Measurements from ENCODE around the gene SUSD2.

SUSD2 gene

GRCh38 chr22:24183321-24184031, 2.2 kb downstream of the SUSD2 start:
- Histone ChIP-seq H3K36me3 (ENCODE audit: insufficient read depth, low read length) (no peaks in the 10 kb centered on the region), H3K4me1 (ENCODE audit: insufficient read depth, low read length) (peaks cover 5% of the 10 kb centered on the region), H3K27me3 (ENCODE audit: insufficient read depth, low read length) (no peaks in the 10 kb centered on the region), H3K9me3 (ENCODE audit: low read length) (no peaks in the 10 kb centered on the region), H2AFZ (ENCODE audit: low read depth, low read length) (no peak overlapping the region), H3K4me3 (ENCODE audit: low read length) (no peak overlapping the region)

DNA sequence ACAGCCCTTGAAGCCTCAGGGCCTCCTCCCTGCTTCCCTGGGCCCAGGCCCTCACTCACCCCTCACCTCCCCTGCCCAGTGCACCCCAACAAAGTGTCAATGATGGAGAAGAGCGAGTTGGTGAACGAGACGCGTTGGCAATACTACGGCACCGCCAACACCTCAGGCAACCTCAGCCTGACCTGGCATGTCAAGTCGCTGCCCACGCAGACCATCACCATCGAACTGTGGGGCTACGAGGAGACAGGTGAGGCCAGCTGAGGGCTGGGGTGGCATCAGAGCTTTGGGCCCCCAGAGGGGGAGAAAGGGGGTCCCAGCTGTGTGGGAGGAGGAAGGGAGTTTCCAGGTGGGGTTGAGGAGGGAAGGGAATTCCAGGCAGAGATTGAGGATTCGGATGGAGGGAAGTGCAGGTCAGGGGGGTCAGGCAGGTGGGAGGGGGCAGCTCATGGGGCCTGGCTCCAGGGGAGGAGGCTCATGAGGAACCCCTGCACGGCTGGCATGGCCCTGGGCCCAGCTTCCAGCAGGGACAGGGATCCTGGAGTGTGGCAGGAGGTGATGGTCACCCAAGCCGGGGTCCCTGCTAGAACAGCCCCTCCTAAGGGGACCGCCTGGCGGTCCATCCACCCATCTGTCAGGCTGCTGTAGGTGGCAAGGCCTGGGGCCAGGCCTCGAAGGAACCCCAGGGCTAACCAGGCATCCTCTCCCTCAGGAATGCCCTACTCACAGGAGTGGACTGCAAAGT, 2.9 kb downstream of the SUSD2 start:
- H3K4me1 ChIP-seq (ENCODE audit: insufficient read depth, low read length): peaks cover 5% of the 10 kb centered on the region
- H3K9me3 ChIP-seq (ENCODE audit: low read length): no peaks in the 10 kb centered on the region
- H3K36me3 ChIP-seq (ENCODE audit: insufficient read depth, low read length): no peaks in the 10 kb centered on the region
- H3K27me3 ChIP-seq (ENCODE audit: insufficient read depth, low read length): no peaks in the 10 kb centered on the region
- H3K4me3 ChIP-seq (ENCODE audit: low read length): no peak overlapping the region
- H2AFZ ChIP-seq (ENCODE audit: low read depth, low read length): no peak overlapping the region

DNA sequence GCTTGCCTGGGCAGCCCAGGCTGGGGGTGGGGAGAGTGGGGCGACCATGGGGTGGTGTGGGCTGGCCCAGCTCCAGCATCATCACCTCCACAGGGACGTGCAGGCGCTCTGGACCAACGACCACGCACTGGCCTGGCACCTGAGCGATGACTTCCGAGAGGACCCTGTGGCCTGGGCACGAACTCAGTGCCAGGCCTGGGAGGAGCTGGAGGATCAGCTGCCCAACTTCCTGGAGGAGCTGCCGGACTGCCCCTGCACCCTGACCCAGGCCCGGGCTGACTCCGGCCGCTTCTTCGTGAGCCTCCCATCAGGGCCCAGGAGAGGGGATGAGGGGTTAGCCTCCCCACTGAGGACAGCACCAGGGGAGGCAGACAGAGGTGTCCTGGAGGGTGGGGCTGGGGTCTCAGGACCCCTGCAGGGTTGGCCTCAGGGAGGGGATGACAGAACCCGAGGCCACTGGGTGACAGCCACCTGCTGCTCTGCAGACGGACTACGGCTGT, 3.8 kb downstream of the SUSD2 start:
- Histone ChIP-seq H3K4me3 (ENCODE audit: low read length) (no peak overlapping the region), H3K4me1 (ENCODE audit: insufficient read depth, low read length) (peaks cover 5% of the 10 kb centered on the region), H2AFZ (ENCODE audit: low read depth, low read length) (no peak overlapping the region), H3K36me3 (ENCODE audit: insufficient read depth, low read length) (no peaks in the 10 kb centered on the region), H3K27me3 (ENCODE audit: insufficient read depth, low read length) (no peaks in the 10 kb centered on the region), H3K9me3 (ENCODE audit: low read length) (no peaks in the 10 kb centered on the region)

- no peak overlapping the region for H3K4me3 ChIP-seq (ENCODE audit: low read length)
- no peaks in the 10 kb centered on the region for H3K27me3 ChIP-seq (ENCODE audit: insufficient read depth, low read length)
- peaks cover 5% of the 10 kb centered on the region for H3K4me1 ChIP-seq (ENCODE audit: insufficient read depth, low read length)
- no peak overlapping the region for H2AFZ ChIP-seq (ENCODE audit: low read depth, low read length)
- H3K36me3 ChIP-seq (ENCODE audit: insufficient read depth, low read length): no peaks in the 10 kb centered on the region
- no peaks in the 10 kb centered on the region for H3K9me3 ChIP-seq (ENCODE audit: low read length)
Observed at GRCh38 chr22:24185501-24186351, 4.4 kb downstream of the SUSD2 start.

DNA sequence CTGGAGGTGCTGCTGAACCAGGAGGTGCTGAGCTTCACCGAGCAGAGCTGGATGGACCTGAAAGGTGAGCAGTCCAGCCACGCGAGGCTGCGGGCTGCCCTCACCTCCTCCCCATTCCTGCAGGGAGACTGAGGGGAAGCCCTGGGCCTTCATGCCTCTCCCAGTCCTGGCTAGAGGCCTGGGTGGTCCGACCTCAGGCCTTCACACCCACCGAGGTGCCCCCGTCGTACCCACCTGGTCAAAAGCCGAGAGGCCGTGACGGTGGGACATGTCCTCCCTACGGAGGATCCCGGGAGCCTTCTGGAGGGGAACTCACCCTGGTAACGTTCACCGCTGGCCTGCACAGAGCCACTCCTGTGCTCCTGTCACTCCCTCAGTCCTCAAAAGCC, 5.1 kb downstream of the SUSD2 start:
- no peak overlapping the region for H2AFZ ChIP-seq (ENCODE audit: low read depth, low read length)
- no peaks in the 10 kb centered on the region for H3K9me3 ChIP-seq (ENCODE audit: low read length)
- H3K36me3 ChIP-seq (ENCODE audit: insufficient read depth, low read length): no peaks in the 10 kb centered on the region

DNA sequence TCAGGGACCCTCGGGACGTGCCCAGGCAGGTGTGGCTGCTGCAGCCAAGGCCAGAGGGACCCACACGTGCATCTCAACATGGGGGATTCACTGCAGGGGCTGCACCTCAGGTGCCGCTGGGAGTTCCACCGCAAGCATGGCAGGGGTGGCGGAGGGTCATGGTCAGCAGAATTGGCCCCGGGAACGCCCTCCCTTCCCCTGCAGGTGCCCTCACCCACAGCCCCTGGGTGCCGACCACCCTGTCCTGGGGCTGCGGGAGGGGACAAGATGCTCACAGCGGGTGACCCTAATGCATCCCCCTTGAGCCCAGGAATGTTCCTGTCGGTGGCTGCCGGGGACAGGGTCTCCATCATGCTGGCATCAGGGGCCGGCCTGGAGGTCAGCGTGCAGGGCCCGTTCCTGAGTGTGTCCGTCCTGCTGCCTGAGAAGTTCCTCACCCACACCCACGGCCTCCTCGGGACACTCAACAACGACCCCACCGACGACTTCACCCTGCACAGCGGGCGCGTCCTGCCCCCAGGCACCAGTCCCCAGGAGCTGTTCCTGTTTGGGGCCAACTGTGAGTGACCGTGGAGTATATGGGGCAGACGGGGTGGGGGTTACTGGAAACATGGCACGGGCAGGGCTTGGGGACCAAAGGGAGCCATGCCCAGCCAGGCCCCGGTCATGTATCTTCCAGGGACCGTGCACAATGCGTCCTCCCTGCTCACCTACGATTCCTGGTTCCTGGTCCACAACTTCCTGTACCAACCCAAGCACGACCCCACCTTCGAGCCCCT, 5.8 kb downstream of the SUSD2 start:
- Histone ChIP-seq H3K9me3 (ENCODE audit: low read length) (no peaks in the 10 kb centered on the region), H3K36me3 (ENCODE audit: insufficient read depth, low read length) (no peaks in the 10 kb centered on the region), H3K27me3 (ENCODE audit: insufficient read depth, low read length) (no peaks in the 10 kb centered on the region), H3K4me1 (ENCODE audit: insufficient read depth, low read length) (no peaks in the 10 kb centered on the region), H2AFZ (ENCODE audit: low read depth, low read length) (no peak overlapping the region), H3K4me3 (ENCODE audit: low read length) (no peak overlapping the region)

More for the DNA sequence above, 5.1 kb downstream of the SUSD2 start:
- peaks cover 5% of the 10 kb centered on the region for H3K4me1 ChIP-seq (ENCODE audit: insufficient read depth, low read length)
- no peak overlapping the region for H3K4me3 ChIP-seq (ENCODE audit: low read length)
- no peaks in the 10 kb centered on the region for H3K27me3 ChIP-seq (ENCODE audit: insufficient read depth, low read length)

- H3K4me3 ChIP-seq (ENCODE audit: low read length): no peak overlapping the region
- H3K9me3 ChIP-seq (ENCODE audit: low read length): no peaks in the 10 kb centered on the region
- H2AFZ ChIP-seq (ENCODE audit: low read depth, low read length): no peak overlapping the region
- H3K27me3 ChIP-seq (ENCODE audit: insufficient read depth, low read length): no peaks in the 10 kb centered on the region
- no peaks in the 10 kb centered on the region for H3K36me3 ChIP-seq (ENCODE audit: insufficient read depth, low read length)
- H3K4me1 ChIP-seq (ENCODE audit: insufficient read depth, low read length): no peaks in the 10 kb centered on the region
Observed at GRCh38 chr22:24187731-24188644, 6.7 kb downstream of the SUSD2 start.

GRCh38 chr22:24188705-24189248, 7.5 kb downstream of the SUSD2 start:
- no peaks in the 10 kb centered on the region for H3K4me1 ChIP-seq (ENCODE audit: insufficient read depth, low read length)
- H3K36me3 ChIP-seq (ENCODE audit: insufficient read depth, low read length): no peaks in the 10 kb centered on the region
- no peak overlapping the region for H3K4me3 ChIP-seq (ENCODE audit: low read length)
- H3K27me3 ChIP-seq (ENCODE audit: insufficient read depth, low read length): no peaks in the 10 kb centered on the region
- no peaks in the 10 kb centered on the region for H3K9me3 ChIP-seq (ENCODE audit: low read length)
- H2AFZ ChIP-seq (ENCODE audit: low read depth, low read length): no peak overlapping the region

DNA sequence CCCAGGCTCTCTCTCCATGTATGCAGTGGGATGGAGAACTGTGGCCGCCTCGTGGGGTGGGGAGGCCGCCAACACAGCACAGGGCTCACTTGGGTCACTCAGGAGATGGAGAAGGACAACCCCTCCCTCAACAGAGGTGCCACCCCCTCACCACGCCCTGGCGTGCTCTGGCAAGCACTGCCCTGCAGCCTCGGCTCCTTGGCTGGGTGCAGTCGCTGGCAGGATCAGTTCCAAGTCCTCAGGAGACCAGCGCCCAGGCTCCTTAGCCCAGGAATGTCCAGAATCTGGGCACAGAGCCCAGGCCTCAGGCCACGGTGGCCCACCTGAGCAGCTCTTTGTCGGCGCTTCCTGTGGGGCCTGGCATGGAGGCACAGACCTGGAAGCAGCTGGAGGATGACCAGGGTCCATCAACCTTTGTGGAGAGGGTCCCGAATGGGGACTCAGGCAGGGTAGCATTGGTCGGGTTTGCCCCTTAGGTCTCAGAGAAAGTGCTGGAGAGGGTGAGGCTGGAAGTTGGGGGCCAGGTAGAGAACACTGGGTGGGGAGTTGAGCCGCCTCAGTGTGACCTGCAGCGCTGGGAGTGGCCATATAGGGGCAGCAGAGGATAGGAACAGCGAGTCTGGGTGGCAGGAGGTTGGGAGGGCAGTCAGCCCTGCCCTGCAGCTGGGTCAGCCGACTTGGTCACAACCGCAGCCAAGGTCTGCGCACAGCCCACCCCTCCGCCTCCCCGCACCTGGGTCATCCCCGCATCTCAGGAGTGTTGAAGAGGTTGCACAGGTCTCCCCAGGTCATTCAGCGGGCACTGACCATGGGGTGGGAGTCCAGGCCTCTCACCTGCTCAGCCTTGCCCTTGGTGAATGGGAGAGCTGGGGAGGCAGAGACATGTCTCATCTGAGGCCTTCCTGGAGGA, 8.2 kb downstream of the SUSD2 start:
- no peaks in the 10 kb centered on the region for H3K4me1 ChIP-seq (ENCODE audit: insufficient read depth, low read length)
- no peaks in the 10 kb centered on the region for H3K36me3 ChIP-seq (ENCODE audit: insufficient read depth, low read length)
- no peaks in the 10 kb centered on the region for H3K27me3 ChIP-seq (ENCODE audit: insufficient read depth, low read length)
- H2AFZ ChIP-seq (ENCODE audit: low read depth, low read length): no peak overlapping the region
- H3K9me3 ChIP-seq (ENCODE audit: low read length): no peaks in the 10 kb centered on the region
- H3K4me3 ChIP-seq (ENCODE audit: low read length): no peak overlapping the region

DNA sequence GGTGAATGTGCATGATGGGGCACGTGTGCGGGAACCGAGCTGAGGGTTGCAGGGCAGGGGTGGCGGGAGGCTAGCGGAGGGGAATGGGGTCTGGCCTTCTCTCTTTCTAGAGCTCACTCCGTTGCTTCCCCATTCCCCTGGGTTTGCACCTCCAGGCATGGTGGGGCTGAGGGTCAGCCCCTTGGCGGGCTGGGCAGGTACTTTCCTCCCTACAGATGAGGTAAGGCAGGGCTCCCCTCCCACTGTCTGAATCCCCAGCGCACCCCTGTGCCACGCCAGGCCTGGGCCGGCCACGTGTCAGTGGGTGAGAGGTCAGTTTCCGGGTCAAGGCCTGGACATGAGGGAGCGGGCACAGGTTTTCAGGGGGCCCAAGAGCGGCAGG, 8.9 kb downstream of the SUSD2 start:
- no peaks in the 10 kb centered on the region for H3K27me3 ChIP-seq (ENCODE audit: insufficient read depth, low read length)
- no peak overlapping the region for H2AFZ ChIP-seq (ENCODE audit: low read depth, low read length)
- H3K4me1 ChIP-seq (ENCODE audit: insufficient read depth, low read length): no peaks in the 10 kb centered on the region
- no peak overlapping the region for H3K4me3 ChIP-seq (ENCODE audit: low read length)
- H3K36me3 ChIP-seq (ENCODE audit: insufficient read depth, low read length): no peaks in the 10 kb centered on the region
- H3K9me3 ChIP-seq (ENCODE audit: low read length): no peaks in the 10 kb centered on the region

- H3K27me3 ChIP-seq (ENCODE audit: insufficient read depth, low read length): no peaks in the 10 kb centered on the region
- no peak overlapping the region for H3K4me3 ChIP-seq (ENCODE audit: low read length)
Observed at GRCh38 chr22:24190596-24191208, 9.4 kb downstream of the SUSD2 start.

More at GRCh38 chr22:24190596-24191208, 9.4 kb downstream of the SUSD2 start:
- Histone ChIP-seq H3K36me3 (ENCODE audit: insufficient read depth, low read length) (no peaks in the 10 kb centered on the region), H3K4me1 (ENCODE audit: insufficient read depth, low read length) (no peaks in the 10 kb centered on the region), H3K9me3 (ENCODE audit: low read length) (no peaks in the 10 kb centered on the region), H2AFZ (ENCODE audit: low read depth, low read length) (no peak overlapping the region)
